GM18499 (cell line): ENCODE measurements around the gene AAK1.
"Not testable (repeated sequence)": the region's sequence is repeated elsewhere in the genome, so short reads cannot be mapped to it uniquely, and the experiment has no call there.

Experiments
- ATAC-seq: cut with Tn5 transposase; IDR thresholded peaks from one replicate; pipeline ENCODE4 v1.9.1; 2021; ENCODE audit warnings: moderate number of reproducible peaks; ENCODE audit not compliant: insufficient read depth, unreplicated experiment

Gene AAK1

DNA sequence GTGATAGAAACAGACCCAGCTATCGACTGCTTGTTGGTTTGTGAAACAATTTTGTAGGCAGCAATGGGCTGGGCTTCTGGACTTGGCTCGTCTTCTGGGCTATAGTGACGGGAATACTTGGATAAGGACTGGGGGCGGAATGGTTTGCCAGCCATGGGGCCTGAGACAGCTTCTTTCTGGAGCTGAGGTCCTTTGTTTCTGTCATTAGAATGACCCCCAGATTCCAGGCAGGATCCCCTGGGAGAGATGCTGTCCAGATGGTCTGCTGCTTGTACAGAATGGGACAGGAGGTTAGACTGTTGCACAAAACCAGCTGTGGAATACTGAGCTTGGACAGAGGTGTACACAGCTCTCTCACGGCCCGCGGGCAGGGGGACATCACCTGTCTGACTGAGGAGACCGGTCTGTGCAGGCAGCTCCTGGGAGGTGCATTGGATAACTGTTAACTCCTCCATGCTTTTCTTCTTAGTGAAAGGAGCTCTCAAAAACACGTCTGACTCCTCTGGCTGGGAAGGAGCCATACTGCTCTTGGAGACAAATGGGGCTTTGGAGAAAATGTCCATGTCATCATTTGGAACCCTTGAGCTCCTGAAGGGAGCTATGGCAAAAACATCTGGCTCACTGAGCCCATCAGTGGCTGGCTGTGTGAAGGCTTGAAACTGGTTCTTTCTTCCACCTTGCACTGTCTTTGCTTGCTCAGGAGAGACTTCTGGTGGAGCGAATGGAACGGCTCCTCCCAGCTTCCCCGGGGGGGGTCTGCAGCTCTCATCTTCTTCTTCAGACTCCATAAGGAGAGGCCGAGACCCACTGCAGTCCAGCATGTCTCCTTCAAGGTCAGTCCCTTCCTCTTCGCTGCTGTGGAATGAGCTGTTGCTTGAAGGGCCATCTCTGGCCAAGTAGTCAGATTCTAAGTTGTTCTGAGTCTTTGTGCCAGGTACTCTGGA is 177.8 kb downstream of the AAK1 start:
- ATAC-seq, result no peak

DNA sequence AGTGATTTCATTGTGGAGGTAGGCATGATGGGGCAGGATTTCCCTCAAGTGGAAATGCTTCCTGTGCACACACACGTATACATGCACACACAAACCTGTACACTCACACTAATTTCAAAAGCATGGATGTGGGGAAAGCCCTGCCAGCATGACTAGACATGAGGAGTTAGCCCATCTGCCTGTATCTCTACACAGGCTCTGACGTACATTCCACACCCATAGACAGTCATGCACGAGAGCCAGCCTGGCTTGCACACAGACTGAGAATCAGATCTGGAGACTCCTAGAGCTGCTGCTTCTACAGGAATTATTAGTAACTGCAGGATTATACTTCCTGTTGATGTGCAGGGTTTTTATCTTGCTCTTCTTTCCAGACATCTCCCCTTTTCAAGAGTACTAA is 179.0 kb downstream of the AAK1 start:
- ATAC-seq, result no peak

DNA sequence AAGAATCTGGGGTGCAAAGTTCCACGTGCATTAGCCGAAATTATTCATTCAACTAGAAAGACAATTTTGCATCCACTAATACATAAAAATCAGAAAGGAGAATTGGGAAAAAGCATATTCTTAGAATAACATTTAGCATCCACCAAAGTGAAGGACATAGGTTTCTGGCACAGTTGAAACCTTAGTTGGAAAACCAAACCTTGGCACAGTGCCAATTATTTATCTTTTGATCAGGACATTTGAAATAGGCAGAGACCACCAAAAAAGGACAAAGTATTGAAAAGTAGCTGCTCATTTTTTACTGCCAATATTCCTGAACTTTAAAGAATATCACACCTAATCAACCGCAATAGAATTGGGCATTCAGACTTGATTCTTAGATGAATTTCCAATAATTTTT is 180.8 kb downstream of the AAK1 start:
- no peak for ATAC-seq

DNA sequence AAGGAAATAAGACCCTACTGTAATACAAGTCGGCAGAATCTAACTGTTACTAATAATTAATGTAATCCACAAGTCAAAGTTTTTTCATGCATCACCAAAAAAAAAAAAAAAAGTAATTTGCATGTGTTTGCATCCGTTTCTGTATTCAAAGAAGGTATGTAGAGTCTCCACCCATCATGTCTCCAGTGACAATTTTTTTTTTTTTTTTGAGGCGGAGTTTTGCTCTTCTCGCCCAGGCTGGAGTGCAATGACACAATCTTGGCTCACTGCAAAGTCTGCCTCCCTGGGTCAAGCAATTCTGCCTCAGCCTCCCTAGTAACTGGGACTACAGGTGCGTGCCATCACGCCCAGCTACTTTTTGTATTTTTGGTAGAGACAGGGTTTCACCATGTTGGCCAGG is 182.1 kb downstream of the AAK1 start:
- no peak for ATAC-seq

- ATAC-seq, result no peak
Observed at GRCh38 chr2:69459936-69460335, 183.6 kb downstream of the AAK1 start.

DNA sequence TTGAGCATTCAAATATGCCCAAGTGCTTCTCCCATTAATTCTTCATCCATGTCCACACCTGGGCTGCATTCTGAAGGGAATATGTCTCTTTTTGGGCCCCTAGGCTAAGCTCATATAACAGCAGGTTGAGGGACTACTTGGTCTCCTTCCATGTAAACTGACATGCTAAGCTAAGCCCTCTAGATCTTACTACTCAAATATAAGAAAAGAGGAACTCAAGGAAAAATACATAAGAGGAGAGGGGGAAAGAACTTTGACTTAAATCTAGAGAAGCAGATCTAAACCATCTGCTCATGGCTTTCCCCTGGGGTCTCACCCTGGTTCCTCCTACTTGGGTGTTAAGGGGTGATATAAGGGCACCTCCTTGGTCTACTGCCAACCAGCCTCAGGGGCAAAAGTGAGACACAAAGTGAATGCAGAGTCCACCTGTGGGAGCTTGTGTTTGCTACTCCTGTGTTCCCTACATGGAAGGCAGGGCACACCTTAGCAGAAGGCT is 186.5 kb downstream of the AAK1 start:
- no peak for ATAC-seq

GRCh38 chr2:69456154-69456553 is 187.4 kb downstream of the AAK1 start:
- ATAC-seq, result no peak

DNA sequence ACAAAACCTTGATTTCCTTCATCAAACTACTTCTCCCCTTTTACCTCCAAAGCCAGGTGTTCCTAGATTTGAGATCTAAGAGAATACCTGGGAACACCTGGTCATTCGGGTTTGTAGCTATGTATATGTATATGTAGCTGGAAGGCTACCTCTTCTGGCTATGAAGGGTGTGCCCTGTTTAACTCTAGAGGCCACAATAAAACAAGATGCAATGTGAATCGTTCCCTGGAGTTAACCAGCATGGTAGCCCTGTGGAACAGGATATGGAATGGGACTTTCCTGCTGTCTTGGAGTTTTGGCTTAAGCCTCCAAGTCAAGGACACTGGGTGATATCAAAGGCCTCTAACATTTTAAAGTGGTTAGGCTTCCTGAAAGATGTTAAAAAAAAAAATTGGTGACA is 188.6 kb downstream of the AAK1 start:
- no peak for ATAC-seq

- ATAC-seq, result peak; percentile 85
Observed at GRCh38 chr2:69453475-69454129, 189.9 kb downstream of the AAK1 start.

DNA sequence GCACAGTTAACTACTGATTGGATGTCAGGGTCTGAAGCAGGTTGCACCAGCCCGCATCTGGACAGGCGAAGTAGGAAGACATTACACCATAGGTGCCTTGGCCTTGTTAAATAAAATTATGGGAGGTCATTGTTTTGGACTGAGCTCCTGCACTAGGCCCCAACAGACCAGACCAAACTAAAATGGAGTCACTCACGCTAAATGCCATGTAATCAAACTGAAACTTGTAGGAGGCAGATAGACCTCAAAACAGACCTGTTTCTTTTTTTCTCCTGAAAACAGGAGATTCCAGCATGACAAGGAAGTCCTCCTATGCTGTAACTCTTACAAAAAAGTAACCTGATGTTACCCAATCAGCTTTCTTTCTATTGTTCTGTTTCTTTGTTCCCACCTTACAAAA is 190.9 kb downstream of the AAK1 start:
- no peak for ATAC-seq

- no peak for ATAC-seq
Observed at GRCh38 chr2:69450735-69451416, 192.7 kb downstream of the AAK1 start.

DNA sequence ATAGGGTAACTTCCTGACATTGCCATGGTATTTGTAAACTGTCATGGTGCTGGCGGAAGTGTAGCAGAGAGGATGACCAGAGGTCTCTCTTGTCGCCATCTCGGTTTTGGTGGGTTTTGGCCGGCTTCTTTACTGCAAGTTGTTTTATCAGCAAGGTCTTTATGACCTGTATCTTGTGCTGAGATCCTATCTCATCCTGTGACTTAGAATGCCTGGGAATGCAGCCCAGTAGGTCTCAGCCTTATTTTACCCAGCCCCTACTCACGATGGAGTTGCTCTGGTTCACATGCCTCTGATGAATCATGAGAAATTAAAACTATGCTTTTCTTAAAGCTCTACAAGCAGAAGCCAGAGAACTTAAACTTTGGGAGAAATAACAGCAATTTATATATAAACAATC is 193.6 kb downstream of the AAK1 start:
- no peak for ATAC-seq

- ATAC-seq, result not testable (repeated sequence)
Observed at GRCh38 chr2:69443673-69444072, 199.9 kb downstream of the AAK1 start.

GRCh38 chr2:69439499-69439898 is 204.0 kb downstream of the AAK1 start:
- ATAC-seq, result not testable (repeated sequence)

DNA sequence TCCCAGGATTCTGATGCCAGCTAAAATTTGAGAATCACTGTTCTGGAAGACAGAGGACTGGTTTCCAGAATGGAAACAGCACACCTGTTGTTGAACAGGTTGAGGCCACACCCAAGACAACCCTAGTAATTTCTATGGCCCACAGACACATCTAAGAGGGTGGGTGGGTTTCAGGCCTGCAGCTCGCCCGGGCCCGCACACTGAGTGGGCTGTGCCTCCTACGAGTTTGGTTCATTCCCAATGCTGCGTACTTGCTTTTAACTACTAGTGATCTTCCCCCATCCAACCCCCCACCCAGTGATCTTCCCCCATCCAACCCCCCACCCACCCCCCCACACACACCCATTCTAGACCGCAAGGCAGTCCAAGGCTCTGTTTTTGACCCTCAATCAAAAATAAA is 205.0 kb downstream of the AAK1 start:
- no peak for ATAC-seq

DNA sequence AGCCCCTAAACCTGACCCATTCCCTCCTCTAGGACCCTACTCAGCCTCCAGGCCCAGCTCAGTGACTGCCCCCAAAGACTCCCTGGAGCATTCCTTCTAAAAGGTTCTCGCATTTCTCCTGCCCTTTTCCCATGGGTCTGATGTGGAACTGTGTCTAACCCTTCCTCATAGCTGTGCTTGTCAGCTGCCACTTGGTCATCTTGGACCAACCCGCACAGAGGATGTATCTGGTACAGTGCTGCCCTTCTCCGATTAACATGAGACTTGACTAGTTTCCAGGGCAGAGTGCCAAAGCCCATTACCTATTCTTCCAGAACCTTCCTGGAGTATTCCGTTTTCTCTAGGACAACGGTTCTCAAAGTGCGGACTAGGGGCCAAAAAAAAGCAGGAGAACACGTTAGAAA is 205.8 kb downstream of the AAK1 start:
- ATAC-seq, result no peak

- peak; percentile 86 for ATAC-seq
Observed at GRCh38 chr2:69436938-69437750, 206.4 kb downstream of the AAK1 start, which contains the start of gene NFU1. Gene NFU1, minus strand, starts transcription at chr2:69437435. Its CDS starts 13 bp downstream, at chr2:69437422.

DNA sequence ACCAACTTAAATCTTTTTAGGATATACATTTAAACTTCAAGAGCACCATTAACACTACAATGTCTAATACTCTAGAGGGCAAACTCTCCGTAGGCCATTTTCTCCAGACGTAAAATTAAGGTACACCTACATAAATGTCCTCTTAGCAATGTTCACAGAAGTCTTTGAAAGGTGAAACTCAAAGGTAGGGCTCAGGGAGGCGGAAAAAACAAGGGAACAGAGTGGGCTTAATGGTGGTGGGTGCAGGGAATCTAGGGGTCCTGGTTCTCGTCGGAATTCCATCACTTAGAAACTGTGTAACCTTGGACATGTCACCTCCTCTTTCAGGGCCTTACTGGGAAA is 207.0 kb downstream of the AAK1 start:
- ATAC-seq, result no peak

DNA sequence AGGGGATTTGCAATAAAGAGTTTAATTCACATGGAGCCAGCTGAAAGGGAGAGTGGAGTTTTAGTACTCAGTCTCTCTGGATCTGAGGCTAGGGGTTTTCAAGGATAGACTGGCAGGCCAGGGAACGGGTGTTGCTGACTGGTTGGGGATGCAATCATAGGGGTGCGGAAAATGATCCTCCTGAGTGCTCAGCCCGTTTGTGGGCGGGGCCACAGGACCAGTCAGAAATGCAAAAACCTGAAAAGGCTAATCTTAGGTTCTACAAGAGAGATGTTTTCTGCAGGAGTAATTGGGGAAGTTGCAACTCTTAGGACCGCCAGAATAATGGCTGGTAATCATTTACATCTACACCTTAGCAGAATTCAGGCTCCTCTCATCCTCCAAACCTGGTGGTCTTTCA is 208.8 kb downstream of the AAK1 start:
- no peak for ATAC-seq
